Astrocyte of the cerebellum (primary cell): ENCODE results near the gene THRSP.
"Not testable (repeated sequence)": the region's sequence is repeated elsewhere in the genome, so short reads cannot be mapped to it uniquely, and the experiment has no call there.

Experiments
- DNase-seq: peaks from one replicate; pipeline ENCODE4 v3.0.0-alpha.2; 2011; ENCODE audit warnings: low read depth
- H3K4me3 ChIP-seq: 2 replicates; pipeline ENCODE4 v1.5.1; 2011; ENCODE audit warnings: mild to moderate bottlenecking, low read depth, low read length, moderate library complexity
- in situ Hi-C: cut with HindIII; loops from 2 replicates; pipeline ENCODE4 v1.10.0; 2017; ENCODE audit warnings: low sequenced_read_pairs
- TF ChIP-seq, protein P1 (sequence below): IDR thresholded peaks from 2 replicates; pipeline ENCODE4 v1.5.1; 2012; ENCODE audit warnings: low read length, low read depth, moderate library complexity, mild to moderate bottlenecking; ENCODE audit errors: missing control alignments

Gene THRSP

DNA sequence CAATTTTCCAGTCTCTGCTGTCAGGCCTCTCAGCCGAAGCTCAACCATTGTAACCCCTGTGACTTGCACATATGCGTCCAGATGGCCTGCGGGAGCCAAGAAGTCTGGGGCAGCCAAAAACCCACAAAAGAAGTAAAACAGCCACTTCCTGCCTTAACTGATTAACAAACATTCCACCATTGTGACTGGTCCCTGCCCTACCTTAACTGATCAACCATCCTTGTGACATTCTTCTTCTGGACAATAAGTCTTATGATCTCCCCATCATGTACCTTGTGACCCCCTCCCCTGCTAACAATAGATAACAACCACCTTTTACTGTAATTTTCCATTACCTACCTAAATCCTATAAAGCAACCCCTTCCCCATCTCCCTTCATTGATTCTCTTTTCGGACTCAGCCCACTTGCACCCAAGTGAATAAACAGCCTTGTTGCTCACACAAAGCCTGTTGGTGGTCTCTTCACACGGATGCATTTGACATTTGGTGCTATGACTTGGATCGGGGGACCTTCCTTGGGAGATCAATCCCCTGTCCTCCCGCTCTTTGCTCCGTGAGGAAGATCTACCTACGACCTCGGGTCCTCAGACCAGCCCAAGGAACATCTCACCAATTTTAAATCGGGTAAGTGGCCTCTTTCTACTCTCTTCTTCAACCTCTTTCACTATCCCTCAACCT lies 17.3 kb downstream of the THRSP start:
- peak; percentile 9 for DNase-seq
- no peak overlapping the region for H3K4me3 ChIP-seq
- TF ChIP-seq, protein P1, sequence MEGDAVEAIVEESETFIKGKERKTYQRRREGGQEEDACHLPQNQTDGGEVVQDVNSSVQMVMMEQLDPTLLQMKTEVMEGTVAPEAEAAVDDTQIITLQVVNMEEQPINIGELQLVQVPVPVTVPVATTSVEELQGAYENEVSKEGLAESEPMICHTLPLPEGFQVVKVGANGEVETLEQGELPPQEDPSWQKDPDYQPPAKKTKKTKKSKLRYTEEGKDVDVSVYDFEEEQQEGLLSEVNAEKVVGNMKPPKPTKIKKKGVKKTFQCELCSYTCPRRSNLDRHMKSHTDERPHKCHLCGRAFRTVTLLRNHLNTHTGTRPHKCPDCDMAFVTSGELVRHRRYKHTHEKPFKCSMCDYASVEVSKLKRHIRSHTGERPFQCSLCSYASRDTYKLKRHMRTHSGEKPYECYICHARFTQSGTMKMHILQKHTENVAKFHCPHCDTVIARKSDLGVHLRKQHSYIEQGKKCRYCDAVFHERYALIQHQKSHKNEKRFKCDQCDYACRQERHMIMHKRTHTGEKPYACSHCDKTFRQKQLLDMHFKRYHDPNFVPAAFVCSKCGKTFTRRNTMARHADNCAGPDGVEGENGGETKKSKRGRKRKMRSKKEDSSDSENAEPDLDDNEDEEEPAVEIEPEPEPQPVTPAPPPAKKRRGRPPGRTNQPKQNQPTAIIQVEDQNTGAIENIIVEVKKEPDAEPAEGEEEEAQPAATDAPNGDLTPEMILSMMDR: no peak
- in situ Hi-C loops: no loop called here

DNA sequence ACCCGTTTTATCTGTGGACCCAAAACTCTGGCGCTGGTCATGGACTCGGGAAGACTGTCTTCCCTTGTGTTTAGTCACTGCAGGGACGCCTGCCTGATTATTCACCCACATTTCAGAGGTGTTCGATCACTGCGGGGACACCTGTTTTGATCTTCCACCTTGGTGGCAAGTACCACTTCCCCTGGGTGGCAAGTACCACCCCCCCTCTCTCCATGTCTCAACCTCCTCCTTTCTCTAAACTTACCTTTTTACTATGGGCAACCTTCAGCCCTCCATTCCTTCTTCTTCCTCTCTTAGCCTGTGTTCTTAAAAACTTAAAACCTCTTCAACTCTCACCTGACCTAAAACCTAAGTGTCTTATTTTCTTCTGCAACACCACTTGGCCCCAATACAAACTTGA lies 17.9 kb downstream of the THRSP start:
- H3K4me3 ChIP-seq: no peak overlapping the region
- TF ChIP-seq, protein P1: no peak
- in situ Hi-C loops: no loop called here
- no peak for DNase-seq

DNA sequence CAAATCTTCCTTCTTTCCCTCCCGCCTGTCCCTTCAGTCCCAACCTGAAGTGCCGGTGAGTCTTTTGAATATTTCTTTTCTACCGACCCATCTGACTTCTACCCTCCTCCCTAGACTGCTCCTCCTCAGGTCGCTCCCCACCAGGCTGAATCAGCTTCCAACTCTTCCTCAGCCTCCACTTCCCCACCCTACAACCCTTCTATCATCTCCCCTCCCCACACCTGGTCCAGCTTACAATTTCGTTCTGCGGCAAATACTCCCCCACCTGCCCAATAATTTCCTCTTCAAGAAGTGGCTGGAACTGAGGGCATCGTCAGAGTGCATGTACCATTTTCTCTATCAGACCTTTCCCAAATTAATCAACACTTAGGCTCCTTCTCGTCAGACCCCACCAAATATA lies 18.5 kb downstream of the THRSP start:
- H3K4me3 ChIP-seq: no peak overlapping the region
- no peak for DNase-seq
- TF ChIP-seq, protein P1: no peak
- in situ Hi-C loops: no loop called here

DNA sequence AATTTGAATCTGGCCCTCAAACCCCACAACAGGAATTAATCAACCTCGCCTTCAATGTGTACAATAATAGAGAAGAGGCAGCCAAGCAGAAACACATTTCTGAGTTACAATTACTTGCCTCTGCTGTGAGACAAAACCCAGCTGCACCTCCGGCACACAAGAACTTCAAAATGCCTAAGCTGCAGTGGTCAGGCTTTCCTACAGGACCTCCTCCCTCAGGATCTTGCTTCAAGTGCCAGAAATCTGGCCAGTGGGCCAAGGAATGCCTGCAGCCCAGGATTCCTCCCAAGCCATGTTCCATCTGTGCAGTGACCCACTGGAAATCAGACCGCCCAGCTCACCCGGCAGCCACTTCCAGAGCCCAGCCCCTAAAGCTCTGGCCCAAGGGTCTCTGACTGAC lies 19.4 kb downstream of the THRSP start:
- TF ChIP-seq, protein P1: no peak
- in situ Hi-C loops: no loop called here
- peak; percentile 8 for DNase-seq

DNA sequence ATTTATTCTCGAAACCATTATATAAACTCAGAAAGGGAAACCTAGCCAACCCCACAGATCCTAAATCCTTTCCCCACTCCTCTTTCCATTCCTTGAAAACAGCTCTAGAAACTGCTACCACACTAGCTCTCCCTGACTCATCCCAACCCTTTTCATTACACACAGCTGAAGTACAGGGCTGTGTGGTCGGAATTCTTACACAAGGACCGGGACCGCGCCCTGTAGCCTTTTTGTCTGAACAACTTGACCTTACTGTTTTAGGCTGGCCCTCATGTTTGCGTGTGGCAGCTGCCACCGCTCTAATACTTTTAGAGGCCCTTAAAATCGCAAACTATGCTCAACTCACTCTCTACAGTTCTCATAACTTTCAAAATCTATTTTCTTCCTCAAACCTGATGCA lies 20.8 kb downstream of the THRSP start:
- H3K4me3 ChIP-seq, in situ Hi-C loops, DNase-seq: not testable (repeated sequence)

More for the DNA sequence above, 19.4 kb downstream of the THRSP start:
- H3K4me3 ChIP-seq: no peak overlapping the region

DNA sequence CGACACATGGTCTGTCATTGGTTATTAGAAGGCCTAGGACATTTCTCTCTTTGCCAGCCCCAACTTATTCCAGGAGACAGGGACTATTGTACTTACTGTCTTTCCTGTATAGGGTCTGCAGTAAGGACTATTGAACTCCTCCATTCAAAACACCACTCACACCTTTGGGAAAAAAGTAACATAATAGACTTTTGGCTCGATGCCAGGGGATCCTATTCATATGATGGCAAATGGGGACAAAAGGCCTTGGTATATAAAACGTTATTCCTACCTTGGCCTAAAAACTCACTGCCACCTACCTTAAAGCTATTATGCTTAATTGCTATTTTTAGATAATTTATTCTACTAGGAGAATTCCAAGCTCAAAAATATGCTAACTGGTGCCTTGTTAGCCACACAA lies 22.3 kb downstream of the THRSP start:
- in situ Hi-C loops: no loop called here
- DNase-seq: no peak
- TF ChIP-seq, protein P1: no peak
- H3K4me3 ChIP-seq: no peak overlapping the region

DNA sequence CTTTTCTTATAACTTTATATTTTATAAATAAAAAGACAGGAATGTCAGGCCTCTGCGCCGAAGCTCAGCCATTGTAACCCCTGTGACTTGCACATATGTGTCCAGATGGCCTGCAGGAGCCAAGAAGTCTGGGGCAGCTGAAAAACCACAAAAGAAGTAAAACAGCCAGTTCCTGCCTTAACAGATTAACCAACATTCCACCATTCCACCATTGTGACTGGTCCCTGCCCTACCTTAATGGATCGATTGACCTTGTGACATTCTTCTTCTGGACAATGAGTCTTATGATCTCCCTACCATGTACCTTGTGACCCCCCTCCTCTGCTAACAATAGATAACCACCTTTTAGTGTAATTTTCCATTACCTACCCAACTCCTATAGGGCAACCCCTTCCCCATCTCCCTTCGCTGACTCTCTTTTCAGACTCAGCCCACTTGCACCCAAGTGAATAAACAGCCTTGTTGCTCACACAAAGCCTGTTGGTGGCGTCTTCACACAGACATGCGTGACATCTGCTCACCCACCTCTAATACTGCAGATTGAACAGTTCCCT lies 22.9 kb downstream of the THRSP start:
- DNase-seq, in situ Hi-C loops: not testable (repeated sequence)

DNA sequence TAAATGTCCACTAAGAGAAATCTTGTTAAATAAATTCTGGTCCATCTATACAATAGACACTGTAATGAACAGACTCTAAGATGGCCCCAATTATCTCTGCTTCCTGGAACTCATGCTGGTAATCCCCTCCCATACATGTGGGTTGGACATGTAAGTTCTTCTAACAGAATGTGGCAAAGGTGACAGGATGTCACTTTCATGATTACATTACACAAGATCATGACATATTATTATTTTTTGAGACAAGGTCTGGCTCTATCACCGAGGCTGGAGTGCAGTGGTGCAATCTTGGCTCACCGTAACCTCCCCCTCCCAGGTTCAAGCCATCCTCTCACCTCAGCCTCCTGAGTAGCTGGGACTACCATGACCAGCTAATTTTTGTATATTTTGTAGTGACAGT lies 30.6 kb downstream of the THRSP start:
- H3K4me3 ChIP-seq: no peak overlapping the region
- DNase-seq: no peak
- TF ChIP-seq, protein P1: no peak
- in situ Hi-C loops: no loop called here

More for the DNA sequence above, 22.9 kb downstream of the THRSP start:
- not testable (repeated sequence) for H3K4me3 ChIP-seq
